A204.1 (cell line): ENCODE measurements around the gene SPARC.

Experiments
- FAIRE-seq: peaks from 2 replicates; lab custom pipeline; 2012; peaks lifted over from hg19 to GRCh38; lab: Jason Lieb, UNC

The SPARC gene

DNA sequence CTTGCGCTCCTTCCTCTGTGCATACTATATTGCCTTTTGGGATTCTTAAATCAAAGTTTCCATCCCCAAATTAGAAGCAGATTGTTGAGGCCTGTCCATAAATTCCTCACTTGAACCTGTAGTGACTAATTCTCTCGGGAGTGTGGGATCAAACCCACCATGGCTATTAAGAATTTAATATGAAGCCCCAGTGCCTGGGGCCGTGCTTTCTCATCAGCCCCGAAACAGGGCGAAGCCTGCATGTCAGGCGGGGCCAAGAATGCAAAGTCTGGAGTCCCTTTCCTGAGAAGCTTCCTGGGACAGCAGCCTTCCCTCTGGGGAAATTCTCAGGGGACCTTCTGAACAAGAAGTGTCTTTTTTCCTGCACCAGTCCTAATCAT, 66.3 kb downstream of the SPARC start:
- no peak for FAIRE-seq

DNA sequence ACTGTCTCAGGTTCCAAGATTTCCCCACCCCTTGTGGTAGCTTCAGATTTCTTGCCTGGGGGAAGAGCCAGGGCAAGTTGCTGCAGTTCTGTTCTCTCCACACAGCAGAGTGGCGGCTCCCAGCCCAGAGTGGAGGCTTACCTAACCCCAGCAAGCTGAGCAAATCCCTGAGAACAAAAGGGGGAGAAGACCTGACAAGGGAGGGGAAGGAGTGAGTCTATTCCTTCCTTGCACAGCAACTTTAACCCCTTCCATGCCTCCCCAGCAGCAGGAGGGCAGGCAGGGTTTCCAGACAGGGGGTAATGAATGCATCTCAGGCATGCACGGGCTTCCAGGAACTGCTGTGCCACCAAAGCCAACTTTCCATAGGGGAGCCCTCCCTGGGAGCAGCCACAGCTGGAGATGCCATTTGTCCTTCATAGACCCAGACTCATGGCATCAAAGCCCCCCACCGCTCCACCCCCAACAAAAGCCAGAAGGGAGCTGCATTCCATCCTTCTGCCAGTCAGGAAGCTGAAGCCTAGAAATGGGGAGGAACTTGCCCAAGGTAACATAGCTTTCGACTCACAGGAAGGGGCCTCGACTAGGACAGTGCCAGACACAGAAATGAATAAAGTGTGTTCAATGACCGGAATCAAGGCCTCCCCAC, 66.8 kb downstream of the SPARC start:
- no peak for FAIRE-seq

DNA sequence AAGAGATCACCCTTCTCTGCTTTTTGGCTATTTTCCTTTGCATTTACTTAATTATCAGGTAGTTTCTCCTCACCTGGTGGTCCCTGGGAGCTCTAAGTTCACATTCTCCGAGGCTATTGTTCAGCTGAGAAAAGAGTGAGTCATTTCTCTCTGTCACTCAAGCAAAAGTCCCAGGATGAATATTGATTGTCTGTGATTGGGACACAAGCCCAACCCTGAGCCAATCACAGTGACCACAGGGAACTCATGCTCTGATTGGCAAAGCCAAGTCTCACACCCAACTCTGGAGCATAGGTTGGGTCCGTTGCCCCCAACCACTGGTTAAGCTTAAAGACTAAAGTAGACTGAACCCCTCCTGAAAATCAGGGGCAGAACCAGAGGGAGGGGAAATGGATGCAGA, 67.8 kb downstream of the SPARC start:
- FAIRE-seq, result no peak

DNA sequence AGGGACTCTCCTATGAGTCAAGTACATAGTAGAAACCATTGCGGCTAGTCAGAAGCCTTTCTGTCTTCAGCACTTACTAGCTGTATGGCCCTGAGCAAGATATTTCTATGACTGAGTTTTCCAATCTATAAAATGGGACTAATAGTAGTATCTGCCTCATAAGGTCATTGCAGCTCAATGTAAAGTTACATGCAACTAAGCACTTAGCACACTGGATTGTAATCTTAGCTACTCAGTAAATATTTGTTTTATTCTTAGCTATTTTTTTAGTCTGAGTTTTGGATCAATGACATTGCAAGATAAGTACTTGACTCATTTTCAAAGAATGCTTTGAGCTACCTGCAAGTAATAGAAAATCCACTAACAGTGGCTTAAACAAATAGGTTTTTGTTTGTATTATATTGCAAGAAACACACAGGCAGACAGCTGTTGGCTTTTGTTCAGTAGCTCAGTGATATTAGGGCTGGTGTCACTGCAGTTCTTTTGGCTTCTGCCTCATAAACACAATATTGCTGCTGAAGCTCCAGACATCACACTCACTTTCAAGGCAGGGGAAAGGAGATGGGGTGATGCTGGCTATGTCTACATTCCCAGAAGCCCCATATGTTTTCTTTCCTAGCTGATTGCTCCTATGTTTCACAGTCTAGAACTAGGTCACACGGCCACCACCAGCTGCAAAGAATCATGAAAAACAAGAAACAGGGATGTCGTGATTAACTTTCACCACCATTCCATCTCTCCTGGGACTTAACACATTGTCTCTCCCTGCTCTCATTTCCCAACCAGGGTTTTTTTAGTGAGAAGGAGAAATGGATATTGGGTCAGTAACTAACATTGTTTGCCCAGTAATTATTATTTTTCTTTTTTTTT, 68.6 kb downstream of the SPARC start:
- no peak for FAIRE-seq

DNA sequence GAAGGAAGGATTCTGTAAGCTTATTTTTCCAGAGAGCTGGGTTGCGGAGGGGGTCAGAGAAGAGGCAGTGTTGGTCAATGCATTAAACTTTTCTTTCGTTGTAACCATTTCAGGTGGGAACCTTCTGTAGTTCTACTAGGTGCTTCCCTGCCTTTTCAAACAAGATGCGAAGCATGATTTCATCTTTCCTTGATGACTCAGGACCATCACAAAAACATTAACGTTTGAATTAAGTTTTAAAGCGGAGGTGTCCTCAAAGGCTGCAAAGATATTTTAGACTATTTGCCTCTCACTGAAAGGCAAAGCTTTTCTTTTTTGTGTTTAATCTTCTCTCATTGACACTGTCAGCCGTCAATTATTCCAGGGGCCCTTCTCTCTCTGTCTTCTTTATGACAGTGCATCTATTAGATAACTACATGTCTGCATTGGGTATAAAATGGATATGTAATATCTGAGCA, 69.3 kb downstream of the SPARC start:
- FAIRE-seq, result no peak

DNA sequence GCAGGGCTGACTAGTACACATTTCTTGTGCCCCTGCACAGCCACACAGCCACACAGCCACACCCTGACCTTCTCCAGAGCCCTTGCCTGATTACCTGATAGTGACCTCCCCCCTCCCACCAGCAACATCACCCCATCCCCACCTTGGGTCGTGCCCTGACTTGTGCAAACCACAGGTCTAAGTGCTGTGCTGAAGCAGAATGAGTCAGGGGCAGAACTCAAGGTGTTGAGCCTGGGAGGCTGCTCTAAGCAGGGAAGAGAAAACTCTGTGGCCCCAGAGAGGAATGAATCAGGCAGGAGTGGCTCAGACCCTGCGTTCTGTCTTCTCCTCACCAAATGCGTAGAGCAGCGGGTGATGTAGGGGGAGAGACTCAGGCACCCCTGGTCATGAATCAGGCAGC, 71.3 kb downstream of the SPARC start:
- no peak for FAIRE-seq

DNA sequence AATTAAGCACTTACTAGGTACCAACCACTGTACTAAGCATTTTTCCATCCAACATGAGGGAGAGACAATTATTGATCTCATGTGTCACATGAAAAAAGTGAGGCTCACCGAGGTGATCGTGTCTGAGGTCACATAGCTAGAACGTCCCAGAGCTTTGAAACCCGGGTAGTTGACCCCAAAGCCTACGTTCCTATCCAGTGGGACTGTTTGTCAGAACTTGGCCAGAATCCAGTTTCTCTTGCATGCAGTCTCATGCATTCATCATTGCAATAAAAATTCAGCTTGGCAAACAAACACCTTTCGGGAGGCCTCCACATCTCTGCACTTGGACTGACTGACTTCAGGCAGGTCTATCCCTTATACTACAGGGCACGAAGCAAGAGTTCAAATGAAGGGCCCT, 72.2 kb downstream of the SPARC start:
- no peak for FAIRE-seq

DNA sequence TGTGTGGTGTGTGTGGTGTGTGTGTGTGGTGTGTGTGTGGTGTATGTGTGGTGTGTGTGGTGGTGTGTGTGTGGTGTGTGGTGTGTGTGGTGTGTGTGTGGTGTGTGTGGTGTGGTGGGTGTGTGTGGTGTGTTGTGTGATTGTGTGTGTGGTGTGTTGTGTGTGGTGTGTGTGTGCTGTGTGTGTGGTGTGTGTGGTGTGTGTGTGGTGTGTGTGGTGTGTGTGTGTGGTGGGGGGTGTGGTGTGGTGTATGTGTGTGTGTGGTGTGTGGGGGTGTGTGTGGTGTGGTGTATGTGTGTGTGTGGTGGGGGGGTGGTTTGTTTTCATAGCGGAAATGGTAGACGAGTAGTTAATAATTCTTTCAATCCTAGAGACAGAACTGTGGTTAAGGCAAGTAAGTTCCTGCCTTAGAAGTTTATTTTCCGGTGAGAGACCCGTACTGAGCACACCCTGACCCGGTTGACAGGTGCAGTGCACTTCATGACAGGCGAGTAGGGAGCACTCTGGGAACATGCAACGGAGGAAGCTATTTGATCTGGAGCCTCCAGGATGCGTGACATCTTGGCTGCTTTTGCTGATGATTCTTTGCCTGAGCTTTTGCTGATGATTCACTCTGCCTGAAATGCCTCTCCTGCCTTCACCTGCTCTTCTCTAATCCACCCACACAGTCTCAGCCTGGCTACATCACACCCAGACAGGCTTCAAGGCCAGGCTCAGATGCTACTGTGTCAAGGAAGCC, 73.9 kb downstream of the SPARC start:
- no peak for FAIRE-seq

DNA sequence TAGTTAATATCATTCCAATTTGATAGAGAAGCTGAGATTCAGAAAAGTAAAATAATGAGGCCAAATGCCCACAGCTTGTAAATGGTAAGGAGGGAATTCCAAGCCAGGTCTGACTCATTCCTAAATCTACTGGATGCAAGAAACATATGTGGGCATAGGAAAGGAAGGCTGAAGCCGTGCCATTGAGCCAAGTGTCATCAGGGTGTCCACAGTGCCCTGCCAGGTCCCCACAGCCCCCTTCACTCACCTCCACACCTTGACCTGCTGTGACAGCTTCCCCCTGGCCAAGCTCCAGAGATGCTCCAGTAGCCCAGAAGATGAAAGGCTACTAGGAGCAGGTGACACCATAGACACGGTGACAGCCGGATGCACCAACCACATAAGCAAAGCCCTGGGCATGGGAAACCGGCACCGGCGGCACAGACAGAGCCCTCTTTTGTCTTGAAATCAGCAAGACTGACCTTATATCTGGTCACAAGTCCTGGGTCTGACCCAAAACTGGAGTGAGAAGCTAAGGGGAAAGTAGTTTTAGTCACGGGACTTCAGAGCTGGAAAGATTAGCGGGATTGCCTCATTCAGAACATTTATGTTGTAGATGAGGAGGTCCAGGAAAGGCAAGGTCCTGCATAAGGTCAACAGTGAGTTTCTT, 75.5 kb downstream of the SPARC start:
- no peak for FAIRE-seq
